C4-2B (cell line): ENCODE results near the gene ABLIM3.

Experiments
- CTCF ChIP-seq: fragments of 450-650 bp; conservative IDR thresholded peaks from 2 replicates; pipeline ENCODE4 v1.5.1; 2017; ENCODE audit warnings: mild to moderate bottlenecking
- ZFX ChIP-seq: fragments of 450-650 bp; IDR thresholded peaks from 2 replicates; pipeline ENCODE4 v1.6.1; 2017

DNA sequence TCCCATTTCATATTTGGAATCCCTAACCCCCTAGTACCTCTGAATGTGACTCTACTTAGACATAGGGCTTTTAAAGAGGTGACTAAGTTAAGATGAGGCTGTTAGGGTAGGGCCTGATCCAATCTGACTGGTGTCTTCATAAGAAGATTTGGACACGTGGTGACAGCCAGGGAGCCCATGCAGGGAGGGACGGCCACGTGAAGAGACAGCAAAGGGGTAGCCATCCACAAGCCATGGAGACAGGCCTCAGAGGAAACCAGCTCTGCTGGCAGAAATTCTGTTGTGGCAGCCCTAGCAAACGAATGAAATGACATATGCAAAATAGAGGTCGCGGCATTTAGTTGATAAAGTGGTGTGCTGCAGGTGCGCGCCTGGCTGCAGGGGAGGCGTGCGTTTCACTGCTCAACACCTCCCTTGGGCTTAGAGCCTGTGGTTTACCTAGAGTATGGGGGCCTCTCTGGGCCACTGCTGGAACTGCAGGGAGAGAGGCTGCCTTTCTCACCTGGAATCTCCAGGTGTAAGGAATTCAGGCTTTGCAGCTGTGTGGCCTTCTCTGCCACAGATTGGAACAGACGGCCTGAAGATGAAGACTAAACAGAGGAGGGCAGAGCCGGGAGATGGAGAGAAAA, 123.3 kb downstream of the ABLIM3 start:
- TF ChIP-seq CTCF (peak; percentile 80), ZFX (no peak)
